Sigmoid colon (tissue), 4 donors: ENCODE data around the gene HK3.

Experiments
- EP300 ChIP-seq, 4 donors: sonication (generic); formaldehyde crosslinking; IDR thresholded peaks; one replicate each; pipeline ENCODE4 v1.6.1; 2017; ENCODE audit warnings: antibody characterized with exemption in 4 of 4
- TF ChIP-seq, protein P1 (sequence below), 4 experiments: fragments of 450-650 bp in 3 of 4; fragments of 200-600 bp in 1 of 4; IDR thresholded peaks; one replicate each; pipeline ENCODE4 v1.5.1; 2016 to 2019; ENCODE audit warnings: antibody characterized with exemption in 4 of 4, mild to moderate bottlenecking in 3 of 4, moderate library complexity in 2 of 4

GRCh38 chr5:176922817-176923216, 23.7 kb upstream of the HK3 start:
- TF ChIP-seq, protein P1, sequence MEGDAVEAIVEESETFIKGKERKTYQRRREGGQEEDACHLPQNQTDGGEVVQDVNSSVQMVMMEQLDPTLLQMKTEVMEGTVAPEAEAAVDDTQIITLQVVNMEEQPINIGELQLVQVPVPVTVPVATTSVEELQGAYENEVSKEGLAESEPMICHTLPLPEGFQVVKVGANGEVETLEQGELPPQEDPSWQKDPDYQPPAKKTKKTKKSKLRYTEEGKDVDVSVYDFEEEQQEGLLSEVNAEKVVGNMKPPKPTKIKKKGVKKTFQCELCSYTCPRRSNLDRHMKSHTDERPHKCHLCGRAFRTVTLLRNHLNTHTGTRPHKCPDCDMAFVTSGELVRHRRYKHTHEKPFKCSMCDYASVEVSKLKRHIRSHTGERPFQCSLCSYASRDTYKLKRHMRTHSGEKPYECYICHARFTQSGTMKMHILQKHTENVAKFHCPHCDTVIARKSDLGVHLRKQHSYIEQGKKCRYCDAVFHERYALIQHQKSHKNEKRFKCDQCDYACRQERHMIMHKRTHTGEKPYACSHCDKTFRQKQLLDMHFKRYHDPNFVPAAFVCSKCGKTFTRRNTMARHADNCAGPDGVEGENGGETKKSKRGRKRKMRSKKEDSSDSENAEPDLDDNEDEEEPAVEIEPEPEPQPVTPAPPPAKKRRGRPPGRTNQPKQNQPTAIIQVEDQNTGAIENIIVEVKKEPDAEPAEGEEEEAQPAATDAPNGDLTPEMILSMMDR (IDR thresholded peaks at IDR 0.05): no peak
- TF ChIP-seq EP300 (IDR thresholded peaks at IDR 0.05): no peak
